ENCODE results near the gene MYRIP.

GRCh38 chr3:39810647-39811161, 1.3 kb downstream of the MYRIP start:
- TF ChIP-seq FOXP2 (optimal IDR thresholded peaks at IDR 0.05; ENCODE audit: borderline replicate concordance, extremely low read depth, extremely low read length, insufficient read depth) (no peak), TAF1 (IDR thresholded peaks at IDR 0.05; ENCODE audit: borderline replicate concordance, insufficient read depth, low read length) (no peak), POLR2AphosphoS5 (IDR thresholded peaks at IDR 0.05; ENCODE audit: low read depth, low read length) (no peak), REST (IDR thresholded peaks at IDR 0.05; ENCODE audit: insufficient read depth in 1 of 2, low read depth in 2 of 2, low read length in 2 of 2) (no peak), SIN3A (IDR thresholded peaks at IDR 0.05; ENCODE audit: borderline replicate concordance, insufficient read depth, low read length) (no peak)

Measured in PFSK-1 (cell line).